IMR-90 (cell line): Measurements from ENCODE around the gene LRRC19. TPM values are rescaled to one million over a fixed set of nuclear protein-coding genes. Genes with fewer than 3 reads are reported as not detected.

Source experiments
- ATAC-seq: fragments of 200-7000 bp; cut with Tn5 transposase; 2 replicates; pipeline ENCODE4 v1.9.1; 2020; ENCODE audit warnings: low read depth, mild to moderate bottlenecking, moderate library complexity
- Bru-seq: library from RNA; stranded (reverse); fragments of 400-500 nt; gene quantifications from one replicate; lab custom pipeline; 2021; lab: Mats Ljungman, UMichigan
- BruChase-seq, 2 experiments: library from RNA; stranded (reverse); fragments of 400-500 nt; gene quantifications; one replicate each; lab custom pipeline; 2021; lab: Mats Ljungman, UMichigan
- BruUV-seq: library from RNA; stranded (reverse); fragments of 400-500 nt; replicated peaks from 2 replicates; lab custom pipeline; 2021; lab: Mats Ljungman, UMichigan
- CTCF ChIA-PET: fragments of 300-600 bp; formaldehyde crosslinking; extraction: SDS; loops from one replicate; lab custom pipeline; 2021; ENCODE audit warnings: antibody characterized with exemption; lab: Yijun Ruan, JAX
- POLR2A ChIA-PET: fragments of 300-600 bp; sonication (Branson Sonifier 250); formaldehyde crosslinking; loops from one replicate; lab custom pipeline; 2022; ENCODE audit warnings: antibody characterized with exemption; ENCODE audit not compliant: unreplicated experiment; lab: Charles Lee
- DNase-seq: peaks from one replicate; pipeline ENCODE4 v3.0.0; 2013
- H2AFZ ChIP-seq: replicated peaks from 2 replicates; pipeline ENCODE3; 2013; ENCODE audit warnings: low read length, mild to moderate bottlenecking; ENCODE audit not compliant: poor library complexity
- H2AK5ac ChIP-seq: 2 replicates; pipeline ENCODE4 v1.6.1; 2013; ENCODE audit warnings: low read depth, low read length, inconsistent platforms
- H2AK9ac ChIP-seq: replicated peaks from 2 replicates; pipeline ENCODE3; 2013; ENCODE audit warnings: mild to moderate bottlenecking, low read depth, low read length, moderate library complexity; ENCODE audit not compliant: poor library complexity
- H2BK120ac ChIP-seq: 2 replicates; pipeline ENCODE4 v1.6.1; 2013; ENCODE audit warnings: low read depth, low read length, inconsistent platforms
- H2BK15ac ChIP-seq: 3 replicates; pipeline ENCODE4 v1.6.1; 2013; ENCODE audit warnings: low read depth, low read length, inconsistent platforms
- H2BK20ac ChIP-seq: 2 replicates; pipeline ENCODE4 v1.6.1; 2013; ENCODE audit warnings: low read depth, mild to moderate bottlenecking, inconsistent platforms, low read length, moderate library complexity
- H2BK5ac ChIP-seq: 2 replicates; pipeline ENCODE4 v1.6.1; 2013; ENCODE audit warnings: mild to moderate bottlenecking, low read depth, low read length, inconsistent platforms; ENCODE audit not compliant: poor library complexity, severe bottlenecking
- H3K14ac ChIP-seq: replicated peaks from 2 replicates; pipeline ENCODE4 v1.6.1; 2013; ENCODE audit warnings: low read depth, low read length, inconsistent platforms
- H3K18ac ChIP-seq: 2 replicates; pipeline ENCODE4 v1.6.1; 2013; ENCODE audit warnings: low read depth, low read length, control low read depth
- H3K23ac ChIP-seq: 2 replicates; pipeline ENCODE4 v1.6.1; 2013; ENCODE audit warnings: low read depth, low read length, inconsistent platforms
- H3K27ac ChIP-seq: 2 replicates; pipeline ENCODE4 v1.5.1; 2013; ENCODE audit warnings: mild to moderate bottlenecking, control low read depth, low read length; ENCODE audit not compliant: insufficient read depth
- H3K27me3 ChIP-seq: 2 replicates; pipeline ENCODE4 v1.6.1; 2013; ENCODE audit warnings: low read length; ENCODE audit not compliant: control insufficient read depth, insufficient read depth
- H3K36me3 ChIP-seq: 2 replicates; pipeline ENCODE4 v1.6.1; 2013; ENCODE audit warnings: low read length, mixed read lengths; ENCODE audit not compliant: control insufficient read depth, insufficient read depth
- H3K4ac ChIP-seq: 2 replicates; pipeline ENCODE4 v1.6.1; 2013; ENCODE audit warnings: low read depth, low read length, inconsistent platforms
- H3K4me1 ChIP-seq: 2 replicates; pipeline ENCODE4 v1.6.1; 2013; ENCODE audit warnings: low read length, mixed read lengths; ENCODE audit not compliant: control insufficient read depth, insufficient read depth
- H3K4me2 ChIP-seq: 2 replicates; pipeline ENCODE4 v1.6.1; 2013; ENCODE audit warnings: low read depth, mild to moderate bottlenecking, control low read depth, low read length, moderate library complexity
- H3K4me3 ChIP-seq: 2 replicates; pipeline ENCODE4 v1.5.1; 2013; ENCODE audit warnings: low read depth, mild to moderate bottlenecking, control low read depth, low read length, moderate library complexity; ENCODE audit not compliant: insufficient read depth
- H3K56ac ChIP-seq: 2 replicates; pipeline ENCODE4 v1.6.1; 2013; ENCODE audit warnings: low read length, inconsistent platforms; ENCODE audit not compliant: insufficient read depth; ENCODE audit errors: extremely low read depth
- H3K79me1 ChIP-seq, 2 experiments: 2 replicates each; pipeline ENCODE4 v1.6.1; 2013; ENCODE audit warnings: low read length in 2 of 2, inconsistent platforms in 1 of 2, low read depth in 1 of 2
- H3K9ac ChIP-seq: 2 replicates; pipeline ENCODE4 v1.6.1; 2013; ENCODE audit warnings: low read depth, low read length, control low read depth
- H3K9me1 ChIP-seq: 2 replicates; pipeline ENCODE4 v1.6.1; 2013; ENCODE audit warnings: low read length, inconsistent platforms; ENCODE audit not compliant: insufficient read depth
- H3K9me3 ChIP-seq: 2 replicates; pipeline ENCODE4 v1.6.1; 2013; ENCODE audit warnings: low read length; ENCODE audit not compliant: control insufficient read depth, insufficient read depth
- H4K20me1 ChIP-seq: 2 replicates; pipeline ENCODE4 v1.6.1; 2013; ENCODE audit warnings: low read length, inconsistent platforms; ENCODE audit not compliant: insufficient read depth
- H4K5ac ChIP-seq: 2 replicates; pipeline ENCODE4 v1.6.1; 2013; ENCODE audit warnings: mild to moderate bottlenecking, low read depth, low read length, control low read depth
- H4K8ac ChIP-seq, 2 experiments: 2 replicates each; pipeline ENCODE4 v1.6.1; 2013; ENCODE audit warnings: low read depth in 2 of 2, low read length in 2 of 2, control low read depth in 1 of 2, inconsistent platforms in 1 of 2
- H4K91ac ChIP-seq: 2 replicates; pipeline ENCODE4 v1.6.1; 2013; ENCODE audit warnings: low read depth, low read length, inconsistent platforms; ENCODE audit not compliant: insufficient read depth
- BHLHE40 ChIP-seq: fragments of 150-350 bp; IDR thresholded peaks from 2 replicates; pipeline ENCODE4 v1.6.1; 2016; ENCODE audit warnings: mild to moderate bottlenecking, low read depth, low read length
- CEBPB ChIP-seq: IDR thresholded peaks from 2 replicates; pipeline ENCODE4 v1.6.1; 2012; ENCODE audit warnings: low read depth, low read length, improper control_type of control experiment
- CHD1 ChIP-seq: IDR thresholded peaks from 2 replicates; pipeline ENCODE4 v1.6.1; 2012; ENCODE audit warnings: low read depth, low read length, improper control_type of control experiment
- CTCF ChIP-seq: conservative IDR thresholded peaks from 2 replicates; pipeline ENCODE4 v1.5.1; 2012; ENCODE audit warnings: mild to moderate bottlenecking, low read depth, low read length, improper control_type of control experiment
- FOS ChIP-seq: fragments of 150-350 bp; IDR thresholded peaks from 2 replicates; pipeline ENCODE4 v1.6.1; 2016; ENCODE audit warnings: low read depth, low read length
- MAFK ChIP-seq: IDR thresholded peaks from 2 replicates; pipeline ENCODE4 v1.6.1; 2012; ENCODE audit warnings: low read depth, low read length, improper control_type of control experiment
- MAZ ChIP-seq: IDR thresholded peaks from 2 replicates; pipeline ENCODE4 v1.6.1; 2012; ENCODE audit warnings: low read depth, mild to moderate bottlenecking, low read length, improper control_type of control experiment, moderate library complexity, borderline replicate concordance
- MXI1 ChIP-seq: IDR thresholded peaks from 2 replicates; pipeline ENCODE4 v1.6.1; 2012; ENCODE audit warnings: low read depth, mild to moderate bottlenecking, low read length, moderate library complexity, borderline replicate concordance
- NFE2L2 ChIP-seq: fragments of 150-350 bp; IDR thresholded peaks from 2 replicates; pipeline ENCODE4 v1.6.1; 2016; ENCODE audit warnings: low read depth, mild to moderate bottlenecking, low read length
- POLR2A ChIP-seq: IDR thresholded peaks from 2 replicates; pipeline ENCODE4 v1.6.1; 2012; ENCODE audit warnings: mild to moderate bottlenecking, low read depth, low read length
- RAD21 ChIP-seq: IDR thresholded peaks from 2 replicates; pipeline ENCODE4 v1.6.1; 2012; ENCODE audit warnings: low read length, improper control_type of control experiment
- RCOR1 ChIP-seq: IDR thresholded peaks from 2 replicates; pipeline ENCODE4 v1.6.1; 2012; ENCODE audit warnings: mild to moderate bottlenecking, low read length, improper control_type of control experiment; ENCODE audit not compliant: insufficient replicate concordance
- RFX5 ChIP-seq: IDR thresholded peaks from 2 replicates; pipeline ENCODE4 v1.8.0; 2012; ENCODE audit warnings: low read depth, mild to moderate bottlenecking, low read length, moderate library complexity
- WGBS, 2 experiments: methylation state at CpG; one replicate each; pipeline versions ENCODE4 v1.1.5 to v1.1.7; 2013; ENCODE audit warnings: missing lambda C conversion rate in 2 of 2; ENCODE audit not compliant: insufficient read length in 1 of 2; ENCODE audit errors: extremely low coverage in 2 of 2; 5-methylcytosine and 5-hydroxymethylcytosine counted together
- dilution Hi-C: fragments of 300-500 bp; cut with HindIII; formaldehyde crosslinking; loops from one replicate; pipeline ENCODE4 v1.14.3; 2018; ENCODE audit warnings: low sequenced_read_pairs; ENCODE audit not compliant: unreplicated experiment
- in situ Hi-C: fragments of 300-500 bp; cut with MboI; formaldehyde crosslinking; loops from 3 replicates; pipeline ENCODE4 v1.14.3; 2019; ENCODE audit warnings: low sequenced_read_pairs, inconsistent platforms, mixed read lengths
- intact Hi-C: fragments of 100-400 bp; cut with micrococcal nuclease; formaldehyde crosslinking; loops from 2 replicates; pipeline ENCODE4 v1.10.0; 2022
- long read RNA-seq: library from polyadenylated mRNA; unstranded; transcript quantifications from one replicate; pipeline ENCODE4 v2.0.0, GENCODE V29; 2021; ENCODE audit not compliant: unreplicated experiment
- polyA plus RNA-seq, 3 experiments: library from polyadenylated mRNA; depleted of rRNA; stranded (reverse); fragments of >200 nt; gene quantifications; 2 replicates each; pipeline ENCODE4 v1.2.3, GENCODE V29; 2012; ENCODE audit warnings: low replicate concordance in 1 of 3
- total RNA-seq: library from RNA; depleted of rRNA; stranded (reverse); fragments of >200 nt; gene quantifications from 2 replicates; pipeline ENCODE4 v1.2.3, GENCODE V29; 2012; rRNA removed
- TF ChIP-seq, protein P1 (sequence below): fragments of 150-350 bp; IDR thresholded peaks from 2 replicates; pipeline ENCODE4 v1.6.1; 2017; ENCODE audit warnings: mild to moderate bottlenecking, antibody characterized with exemption, low read length, low read depth
- TF ChIP-seq, protein P2 (sequence below): fragments of 150-350 bp; IDR thresholded peaks from 2 replicates; pipeline ENCODE4 v1.6.1; 2016; ENCODE audit warnings: low read depth, mild to moderate bottlenecking, low read length, moderate library complexity, borderline replicate concordance

The LRRC19 gene
- not detected in 2 replicates for total RNA-seq
- not detected in 2 replicates for polyA plus RNA-seq (2012; rRNA removed)
- polyA plus RNA-seq (2012; cell fraction: cytosol; rRNA removed): not detected in 2 replicates
- polyA plus RNA-seq (2012; cell fraction: nucleus; rRNA removed; ENCODE audit: low replicate concordance): not detected in 2 replicates
- Bru-seq, nascent RNA: not detected
- not detected for BruChase-seq, experiment 1, labeled RNA remaining after a 6-hour chase
- percentile 7 among the genes with signal in this experiment for BruChase-seq, experiment 2, labeled RNA remaining after a 2-hour chase
- long read RNA-seq: 0 reads

GRCh38 chr9:27005491-27005890, at the start of gene LRRC19:
Gene LRRC19 (minus strand): TSS chr9:27005672. CDS start chr9:26999694, 5,978 bp downstream.
- TF ChIP-seq POLR2A (no peak), RFX5 (no peak), BHLHE40 (no peak), CHD1 (no peak), FOS (no peak), RCOR1 (no peak), NFE2L2 (no peak), CTCF (no peak), MAFK (no peak), CEBPB (no peak), MAZ (no peak), RAD21 (no peak), MXI1 (no peak)
- TF ChIP-seq, protein P1, sequence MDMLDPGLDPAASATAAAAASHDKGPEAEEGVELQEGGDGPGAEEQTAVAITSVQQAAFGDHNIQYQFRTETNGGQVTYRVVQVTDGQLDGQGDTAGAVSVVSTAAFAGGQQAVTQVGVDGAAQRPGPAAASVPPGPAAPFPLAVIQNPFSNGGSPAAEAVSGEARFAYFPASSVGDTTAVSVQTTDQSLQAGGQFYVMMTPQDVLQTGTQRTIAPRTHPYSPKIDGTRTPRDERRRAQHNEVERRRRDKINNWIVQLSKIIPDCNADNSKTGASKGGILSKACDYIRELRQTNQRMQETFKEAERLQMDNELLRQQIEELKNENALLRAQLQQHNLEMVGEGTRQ: no peak
- TF ChIP-seq, protein P2, sequence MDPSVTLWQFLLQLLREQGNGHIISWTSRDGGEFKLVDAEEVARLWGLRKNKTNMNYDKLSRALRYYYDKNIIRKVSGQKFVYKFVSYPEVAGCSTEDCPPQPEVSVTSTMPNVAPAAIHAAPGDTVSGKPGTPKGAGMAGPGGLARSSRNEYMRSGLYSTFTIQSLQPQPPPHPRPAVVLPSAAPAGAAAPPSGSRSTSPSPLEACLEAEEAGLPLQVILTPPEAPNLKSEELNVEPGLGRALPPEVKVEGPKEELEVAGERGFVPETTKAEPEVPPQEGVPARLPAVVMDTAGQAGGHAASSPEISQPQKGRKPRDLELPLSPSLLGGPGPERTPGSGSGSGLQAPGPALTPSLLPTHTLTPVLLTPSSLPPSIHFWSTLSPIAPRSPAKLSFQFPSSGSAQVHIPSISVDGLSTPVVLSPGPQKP: no peak
- H3K14ac ChIP-seq: no peak within 1 kb of the TSS
- DNase-seq: no peak
- in situ Hi-C loops: no loop called here
- dilution Hi-C loops: no loop called here
- intact Hi-C loops: no loop called here
- no peak within 1 kb of the TSS for H4K91ac ChIP-seq
- no peak for ATAC-seq
- CTCF ChIA-PET: no interaction called here
- H3K9ac ChIP-seq: no peak within 1 kb of the TSS
- no peak within 1 kb of the TSS for H3K4ac ChIP-seq
- H3K79me1 ChIP-seq: no peaks in the 10 kb centered on the region
- no peak within 1 kb of the TSS for H4K5ac ChIP-seq
- no peak within 1 kb of the TSS for H2BK15ac ChIP-seq
- no peak within 1 kb of the TSS for H2BK5ac ChIP-seq
- no peaks in the 10 kb centered on the region for H3K36me3 ChIP-seq
- no peaks in the 10 kb centered on the region for H3K9me3 ChIP-seq
- no peak within 1 kb of the TSS for H3K27ac ChIP-seq
- H3K4me2 ChIP-seq: no peak within 1 kb of the TSS
- H2AK5ac ChIP-seq: no peak within 1 kb of the TSS
- H4K20me1 ChIP-seq: no peaks in the 10 kb centered on the region
- WGBS, 2 experiments: no CpG with 5 or more reads among the region's 3 CpGs
- H3K18ac ChIP-seq: no peak within 1 kb of the TSS
- H4K8ac ChIP-seq: no peak within 1 kb of the TSS
- H3K9me1 ChIP-seq: no peaks in the 10 kb centered on the region
- H2AK9ac ChIP-seq: no peak within 1 kb of the TSS
- H2BK120ac ChIP-seq: no peak within 1 kb of the TSS
- H2AFZ ChIP-seq: no peak within 1 kb of the TSS
- no peak within 1 kb of the TSS for H3K56ac ChIP-seq
- no peaks in the 10 kb centered on the region for H3K4me1 ChIP-seq
- H2BK20ac ChIP-seq: no peak within 1 kb of the TSS
- POLR2A ChIA-PET: no interaction called here
- no peak within 1 kb of the TSS for H3K4me3 ChIP-seq
- H3K23ac ChIP-seq: no peak within 1 kb of the TSS
- BruUV-seq: no TSS peak
- H3K27me3 ChIP-seq: no peaks in the 10 kb centered on the region
